Neural cell (in vitro differentiated cells): ENCODE measurements around the gene TFG. TPM values are rescaled to one million over a fixed set of nuclear protein-coding genes. Genes with fewer than 3 reads are reported as not detected.

Experiments used
- H2AFZ ChIP-seq: fragments of 200-600, 300-800 bp; sonication (generic), shearing (Covaris generic); 2 replicates; pipeline ENCODE4 v1.6.0; 2014; ENCODE audit warnings: low read depth, mild to moderate bottlenecking, antibody characterized with exemption, low read length, moderate library complexity
- H3F3A ChIP-seq: fragments of 200-600 bp; shearing (Covaris generic); 2 replicates; pipeline ENCODE4 v1.6.1; 2016; ENCODE audit warnings: mild to moderate bottlenecking, moderate library complexity, mixed read lengths, antibody characterized with exemption, low read length; ENCODE audit not compliant: insufficient read depth, poor library complexity, severe bottlenecking
- H3K27ac ChIP-seq: fragments of 200-600, 300-800 bp; sonication (generic), shearing (Covaris generic); 2 replicates; pipeline ENCODE4 v1.5.1; 2014; ENCODE audit warnings: mild to moderate bottlenecking, low read length, moderate library complexity
- H3K27me3 ChIP-seq: fragments of 300-800, 200-600 bp; sonication (generic), shearing (Covaris generic); 2 replicates; pipeline ENCODE4 v1.6.0; 2014; ENCODE audit warnings: mild to moderate bottlenecking, low read depth, low read length, moderate library complexity; ENCODE audit not compliant: insufficient read depth
- H3K36me3 ChIP-seq: fragments of 300-800, 200-600 bp; sonication (generic), shearing (Covaris generic); 2 replicates; pipeline ENCODE4 v1.5.1; 2014; ENCODE audit warnings: mild to moderate bottlenecking, antibody characterized with exemption, low read length, moderate library complexity; ENCODE audit not compliant: insufficient read depth
- H3K4me2 ChIP-seq: fragments of 300-800, 200-600 bp; sonication (generic), shearing (Covaris generic); 2 replicates; pipeline ENCODE4 v1.6.0; 2014; ENCODE audit warnings: mild to moderate bottlenecking, low read length
- H3K4me3 ChIP-seq: fragments of 300-800, 200-600 bp; sonication (generic), shearing (Covaris generic); 2 replicates; pipeline ENCODE4 v1.5.1; 2014; ENCODE audit warnings: mild to moderate bottlenecking, low read length, moderate library complexity
- H3K79me2 ChIP-seq: fragments of 200-600 bp; shearing (Covaris generic); replicated peaks from 2 replicates; pipeline ENCODE4 v1.6.0; 2014; ENCODE audit warnings: mild to moderate bottlenecking, low read length, moderate library complexity; ENCODE audit not compliant: insufficient read depth
- H3K9ac ChIP-seq: fragments of 300-800, 200-600 bp; sonication (generic), shearing (Covaris generic); 2 replicates; pipeline ENCODE4 v1.6.1; 2016; ENCODE audit warnings: mild to moderate bottlenecking, low read length, mixed read lengths
- H3K9me2 ChIP-seq: fragments of 200-600 bp; shearing (Covaris generic); 2 replicates; pipeline ENCODE4 v1.6.1; 2016; ENCODE audit warnings: mild to moderate bottlenecking, low read length, mixed read lengths; ENCODE audit not compliant: insufficient read depth
- H3K9me3 ChIP-seq: fragments of 200-600, 300-800 bp; sonication (generic), shearing (Covaris generic); 2 replicates; pipeline ENCODE4 v1.6.1; 2016; ENCODE audit warnings: mild to moderate bottlenecking, mixed run types, low read length, moderate library complexity, mixed read lengths
- H4K20me1 ChIP-seq: fragments of 200-600 bp; shearing (Covaris generic); 2 replicates; pipeline ENCODE4 v1.6.1; 2016; ENCODE audit warnings: mild to moderate bottlenecking, mixed run types; ENCODE audit not compliant: insufficient read depth
- EP300 ChIP-seq: fragments of 450-650 bp; conservative IDR thresholded peaks from 2 replicates; pipeline ENCODE4 v1.6.1; 2014; ENCODE audit warnings: antibody characterized with exemption, mild to moderate bottlenecking, moderate library complexity; ENCODE audit not compliant: poor library complexity, severe bottlenecking
- EZH2 ChIP-seq: fragments of 200-600, 300-800 bp; shearing (Covaris generic), sonication (generic); IDR thresholded peaks from 2 replicates; pipeline ENCODE4 v1.6.1; 2014; ENCODE audit warnings: antibody characterized with exemption, low read length, borderline replicate concordance, mild to moderate bottlenecking; ENCODE audit not compliant: insufficient read depth, poor library complexity, severe bottlenecking
- MXI1 ChIP-seq: fragments of 450-650 bp; conservative IDR thresholded peaks from 2 replicates; pipeline ENCODE4 v1.6.1; 2014; ENCODE audit warnings: antibody characterized with exemption, mild to moderate bottlenecking; ENCODE audit not compliant: poor library complexity, severe bottlenecking
- POLR2AphosphoS5 ChIP-seq: IDR thresholded peaks from 2 replicates; pipeline ENCODE4 v1.6.1; 2012
- RAD21 ChIP-seq: fragments of 450-650 bp; conservative IDR thresholded peaks from 2 replicates; pipeline ENCODE4 v1.6.1; 2014; ENCODE audit warnings: antibody characterized with exemption, mild to moderate bottlenecking, moderate library complexity
- SMC3 ChIP-seq: fragments of 450-650 bp; conservative IDR thresholded peaks from 2 replicates; pipeline ENCODE4 v1.6.1; 2014; ENCODE audit warnings: antibody characterized with exemption, mild to moderate bottlenecking, moderate library complexity; ENCODE audit not compliant: poor library complexity
- TAF1 ChIP-seq: IDR thresholded peaks from 2 replicates; pipeline ENCODE4 v1.6.1; 2012; ENCODE audit warnings: low read depth
- polyA plus RNA-seq: library from polyadenylated mRNA; depleted of rRNA; stranded (reverse); fragments of >200 nt; gene quantifications from 2 replicates; pipeline ENCODE4 v1.2.3, GENCODE V29; 2014
- TF ChIP-seq, protein P1 (sequence below): IDR thresholded peaks from 2 replicates; pipeline ENCODE4 v1.6.1; 2012; ENCODE audit warnings: borderline replicate concordance
- TF ChIP-seq, protein P2 (sequence below): fragments of 450-650 bp; IDR thresholded peaks from 2 replicates; pipeline ENCODE4 v1.5.1; 2014; ENCODE audit warnings: antibody characterized with exemption, mild to moderate bottlenecking, moderate library complexity; ENCODE audit not compliant: poor library complexity, severe bottlenecking

Gene TFG
- polyA plus RNA-seq, 1 donor from 2014 or later, result 64.6 TPM

DNA sequence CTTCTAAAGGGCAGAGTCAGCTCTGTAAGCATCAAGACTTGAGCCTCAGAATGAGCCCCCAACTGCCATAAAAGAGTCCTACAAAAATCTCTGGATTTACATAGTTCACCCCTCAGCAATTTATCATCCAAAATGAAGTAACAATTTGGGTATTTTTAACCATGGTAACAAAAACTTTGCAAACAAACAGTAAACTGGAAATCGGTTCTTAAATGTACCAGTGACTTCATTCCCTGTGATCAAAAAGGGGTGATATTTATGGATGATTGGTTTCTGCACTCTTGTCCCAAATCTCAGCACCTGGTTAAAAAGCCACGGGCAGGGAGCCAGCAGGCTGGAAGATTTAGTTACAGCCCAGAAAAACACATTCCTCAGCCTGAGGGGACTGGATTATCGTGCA lies 73.6 kb downstream of the TFG start:
- TF ChIP-seq EZH2, result no peak
- TF ChIP-seq TAF1, result no peak
- TF ChIP-seq, protein P1, sequence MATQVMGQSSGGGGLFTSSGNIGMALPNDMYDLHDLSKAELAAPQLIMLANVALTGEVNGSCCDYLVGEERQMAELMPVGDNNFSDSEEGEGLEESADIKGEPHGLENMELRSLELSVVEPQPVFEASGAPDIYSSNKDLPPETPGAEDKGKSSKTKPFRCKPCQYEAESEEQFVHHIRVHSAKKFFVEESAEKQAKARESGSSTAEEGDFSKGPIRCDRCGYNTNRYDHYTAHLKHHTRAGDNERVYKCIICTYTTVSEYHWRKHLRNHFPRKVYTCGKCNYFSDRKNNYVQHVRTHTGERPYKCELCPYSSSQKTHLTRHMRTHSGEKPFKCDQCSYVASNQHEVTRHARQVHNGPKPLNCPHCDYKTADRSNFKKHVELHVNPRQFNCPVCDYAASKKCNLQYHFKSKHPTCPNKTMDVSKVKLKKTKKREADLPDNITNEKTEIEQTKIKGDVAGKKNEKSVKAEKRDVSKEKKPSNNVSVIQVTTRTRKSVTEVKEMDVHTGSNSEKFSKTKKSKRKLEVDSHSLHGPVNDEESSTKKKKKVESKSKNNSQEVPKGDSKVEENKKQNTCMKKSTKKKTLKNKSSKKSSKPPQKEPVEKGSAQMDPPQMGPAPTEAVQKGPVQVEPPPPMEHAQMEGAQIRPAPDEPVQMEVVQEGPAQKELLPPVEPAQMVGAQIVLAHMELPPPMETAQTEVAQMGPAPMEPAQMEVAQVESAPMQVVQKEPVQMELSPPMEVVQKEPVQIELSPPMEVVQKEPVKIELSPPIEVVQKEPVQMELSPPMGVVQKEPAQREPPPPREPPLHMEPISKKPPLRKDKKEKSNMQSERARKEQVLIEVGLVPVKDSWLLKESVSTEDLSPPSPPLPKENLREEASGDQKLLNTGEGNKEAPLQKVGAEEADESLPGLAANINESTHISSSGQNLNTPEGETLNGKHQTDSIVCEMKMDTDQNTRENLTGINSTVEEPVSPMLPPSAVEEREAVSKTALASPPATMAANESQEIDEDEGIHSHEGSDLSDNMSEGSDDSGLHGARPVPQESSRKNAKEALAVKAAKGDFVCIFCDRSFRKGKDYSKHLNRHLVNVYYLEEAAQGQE, result no peak
- no peak for TF ChIP-seq EP300
- TF ChIP-seq MXI1, result no peak
- TF ChIP-seq RAD21, result no peak
- no peak for TF ChIP-seq POLR2AphosphoS5
- TF ChIP-seq, protein P2, sequence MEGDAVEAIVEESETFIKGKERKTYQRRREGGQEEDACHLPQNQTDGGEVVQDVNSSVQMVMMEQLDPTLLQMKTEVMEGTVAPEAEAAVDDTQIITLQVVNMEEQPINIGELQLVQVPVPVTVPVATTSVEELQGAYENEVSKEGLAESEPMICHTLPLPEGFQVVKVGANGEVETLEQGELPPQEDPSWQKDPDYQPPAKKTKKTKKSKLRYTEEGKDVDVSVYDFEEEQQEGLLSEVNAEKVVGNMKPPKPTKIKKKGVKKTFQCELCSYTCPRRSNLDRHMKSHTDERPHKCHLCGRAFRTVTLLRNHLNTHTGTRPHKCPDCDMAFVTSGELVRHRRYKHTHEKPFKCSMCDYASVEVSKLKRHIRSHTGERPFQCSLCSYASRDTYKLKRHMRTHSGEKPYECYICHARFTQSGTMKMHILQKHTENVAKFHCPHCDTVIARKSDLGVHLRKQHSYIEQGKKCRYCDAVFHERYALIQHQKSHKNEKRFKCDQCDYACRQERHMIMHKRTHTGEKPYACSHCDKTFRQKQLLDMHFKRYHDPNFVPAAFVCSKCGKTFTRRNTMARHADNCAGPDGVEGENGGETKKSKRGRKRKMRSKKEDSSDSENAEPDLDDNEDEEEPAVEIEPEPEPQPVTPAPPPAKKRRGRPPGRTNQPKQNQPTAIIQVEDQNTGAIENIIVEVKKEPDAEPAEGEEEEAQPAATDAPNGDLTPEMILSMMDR, result no peak
- H3K27ac ChIP-seq, result no peak overlapping the region
- no peak overlapping the region for H3K4me2 ChIP-seq
- H3K9me2 ChIP-seq, result no peaks in the 10 kb centered on the region
- no peaks in the 10 kb centered on the region for H4K20me1 ChIP-seq
- no peaks in the 10 kb centered on the region for H3K27me3 ChIP-seq
- H3K36me3 ChIP-seq, result no peaks in the 10 kb centered on the region
- H3K9ac ChIP-seq, result no peak overlapping the region
- no peak overlapping the region for H3K4me3 ChIP-seq
- no peaks in the 10 kb centered on the region for H3K9me3 ChIP-seq
- H3K79me2 ChIP-seq, result no peaks in the 10 kb centered on the region
- H2AFZ ChIP-seq, result no peak overlapping the region
- no peaks in the 10 kb centered on the region for H3F3A ChIP-seq

DNA sequence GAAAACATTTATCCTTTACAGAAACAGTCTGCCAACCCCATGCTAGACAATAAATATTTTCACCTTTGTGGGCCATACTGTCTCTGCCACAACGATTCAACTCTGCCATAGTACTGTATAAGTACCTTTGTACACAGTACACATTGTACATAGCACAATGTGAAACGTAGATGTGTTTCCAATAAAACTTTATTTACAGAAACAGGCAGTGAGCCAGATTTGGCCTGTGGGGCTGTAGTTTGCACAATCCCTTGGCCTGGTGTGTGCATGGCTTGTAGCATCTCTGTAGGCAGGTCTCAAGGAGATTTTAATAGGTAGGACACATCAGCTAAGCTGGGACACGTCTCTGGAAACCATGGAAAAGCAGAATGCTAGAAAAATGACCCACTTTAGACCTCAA lies 74.3 kb downstream of the TFG start:
- no peak overlapping the region for H3K4me2 ChIP-seq
- no peaks in the 10 kb centered on the region for H3F3A ChIP-seq
- no peaks in the 10 kb centered on the region for H3K36me3 ChIP-seq
- TF ChIP-seq POLR2AphosphoS5 (no peak), EP300 (no peak), RAD21 (no peak), EZH2 (no peak), SMC3 (no peak), MXI1 (no peak), TAF1 (no peak)
- TF ChIP-seq, protein P2, result no peak
- TF ChIP-seq, protein P1, result no peak
- H3K27ac ChIP-seq, result no peak overlapping the region
- no peaks in the 10 kb centered on the region for H3K27me3 ChIP-seq
- no peak overlapping the region for H3K4me3 ChIP-seq
- H3K9me2 ChIP-seq, result no peaks in the 10 kb centered on the region
- H2AFZ ChIP-seq, result no peak overlapping the region
- H3K9ac ChIP-seq, result no peak overlapping the region
- H4K20me1 ChIP-seq, result no peaks in the 10 kb centered on the region
- no peaks in the 10 kb centered on the region for H3K9me3 ChIP-seq
- H3K79me2 ChIP-seq, result no peaks in the 10 kb centered on the region
